CD1c-positive myeloid dendritic cell (primary cell): ENCODE data around the gene MYLK.
"Not testable (repeated sequence)": the region's sequence is repeated elsewhere in the genome, so short reads cannot be mapped to it uniquely, and the experiment has no call there.

Experiments
- DNase-seq: peaks from one replicate; pipeline ENCODE4 v3.0.0-alpha.2; 2016; ENCODE audit errors: extremely low spot score

MYLK gene

GRCh38 chr3:123723522-123724168, 160.5 kb downstream of the MYLK start:
- peak; percentile 84 for DNase-seq

- no peak for DNase-seq
These were observed 161.1 kb downstream of the MYLK start for GRCh38 chr3:123723070-123723469.

GRCh38 chr3:123722456-123722855, 161.7 kb downstream of the MYLK start:
- DNase-seq, result no peak

GRCh38 chr3:123722021-123722420, 162.1 kb downstream of the MYLK start:
- DNase-seq, result no peak

- DNase-seq, result not testable (repeated sequence)
These were observed 162.9 kb downstream of the MYLK start for GRCh38 chr3:123721095-123721689.

GRCh38 chr3:123720638-123721037, 163.5 kb downstream of the MYLK start:
- DNase-seq, result no peak

- no peak for DNase-seq
These were observed 164.2 kb downstream of the MYLK start for GRCh38 chr3:123719862-123720453.

- DNase-seq, result peak; percentile 60
These were observed 164.9 kb downstream of the MYLK start for GRCh38 chr3:123719061-123719756.

- DNase-seq, result no peak
These were observed 166.0 kb downstream of the MYLK start for GRCh38 chr3:123718108-123718507.

GRCh38 chr3:123717451-123717850, 166.7 kb downstream of the MYLK start:
- not testable (repeated sequence) for DNase-seq

- no peak for DNase-seq
These were observed 167.7 kb downstream of the MYLK start for GRCh38 chr3:123716411-123716810.

GRCh38 chr3:123713211-123713610, 170.9 kb downstream of the MYLK start:
- peak; percentile 81 for DNase-seq

- no peak for DNase-seq
These were observed 171.9 kb downstream of the MYLK start for GRCh38 chr3:123712077-123712860.

- DNase-seq, result no peak
These were observed 172.8 kb downstream of the MYLK start for GRCh38 chr3:123711356-123711755.

- no peak for DNase-seq
These were observed 175.6 kb downstream of the MYLK start for GRCh38 chr3:123708531-123708930.

- DNase-seq, result not testable (repeated sequence)
These were observed 176.5 kb downstream of the MYLK start for GRCh38 chr3:123707641-123708040.

- no peak for DNase-seq
These were observed 177.3 kb downstream of the MYLK start for GRCh38 chr3:123706871-123707270.

GRCh38 chr3:123705488-123706285, 178.4 kb downstream of the MYLK start:
- DNase-seq, result no peak

GRCh38 chr3:123703663-123704062, 180.5 kb downstream of the MYLK start:
- not testable (repeated sequence) for DNase-seq

GRCh38 chr3:123702720-123703119, 181.4 kb downstream of the MYLK start:
- DNase-seq, result no peak

GRCh38 chr3:123702057-123702456, 182.1 kb downstream of the MYLK start:
- peak; percentile 47 for DNase-seq
